Breast epithelium (tissue), 4 donors: ENCODE measurements around the gene ALG8. TPM values are rescaled to one million over a fixed set of nuclear protein-coding genes. Genes with fewer than 3 reads are reported as not detected.
"Not testable (repeated sequence)": the region's sequence is repeated elsewhere in the genome, so short reads cannot be mapped to it uniquely, and the experiment has no call there.

ENCODE experiments used
- DNase-seq, 2 donors: peaks; one replicate each; pipeline ENCODE4 v3.0.0-alpha.2; 2019; ENCODE audit warnings: low spot score in 2 of 2
- H3K27ac ChIP-seq, 2 donors: fragments of 200-600 bp; sonication (generic) in 1 of 2; one replicate each; pipeline ENCODE4 v1.5.1; 2016 to 2019; ENCODE audit warnings: mild to moderate bottlenecking in 1 of 2
- H3K27me3 ChIP-seq, 2 donors: fragments of 200-600 bp; sonication (generic) in 1 of 2; one replicate each; pipeline versions ENCODE4 v1.5.1 to v1.6.0; 2017 to 2019; ENCODE audit warnings: control low read depth in 1 of 2, mild to moderate bottlenecking in 1 of 2
- H3K36me3 ChIP-seq: fragments of 200-600 bp; one replicate; pipeline ENCODE4 v1.5.1; 2019
- H3K4me1 ChIP-seq, 2 donors: fragments of 200-600 bp; sonication (generic); one replicate each; pipeline ENCODE4 v1.5.1; 2016 to 2019; ENCODE audit warnings: control low read depth in 1 of 2
- H3K4me3 ChIP-seq, 3 donors: fragments of 200-600 bp; sonication (generic); 1 replicate in 2 of 3; 2 replicates in 1 of 3; pipeline ENCODE4 v1.5.1; 2016 to 2019; ENCODE audit warnings: mild to moderate bottlenecking in 3 of 3, moderate library complexity in 2 of 3
- H3K9me3 ChIP-seq, 2 donors: fragments of 200-600 bp; sonication (generic) in 1 of 2; one replicate each; pipeline ENCODE4 v1.5.1; 2016 to 2019; ENCODE audit warnings: control low read depth in 1 of 2
- CTCF ChIP-seq, 3 donors: fragments of 450-650 bp; IDR thresholded peaks; one replicate each; pipeline ENCODE4 v1.5.1; 2016 to 2017; ENCODE audit warnings: antibody characterized with exemption in 3 of 3, mild to moderate bottlenecking in 3 of 3, moderate library complexity in 3 of 3
- POLR2A ChIP-seq: fragments of 450-650 bp; IDR thresholded peaks from one replicate; pipeline ENCODE4 v1.6.1; 2016; ENCODE audit warnings: antibody characterized with exemption, mild to moderate bottlenecking, moderate library complexity
- POLR2AphosphoS5 ChIP-seq, 3 donors: sonication (generic); formaldehyde crosslinking; IDR thresholded peaks; one replicate each; pipeline ENCODE4 v1.6.1; 2017; ENCODE audit warnings: antibody characterized with exemption in 3 of 3
- intact Hi-C: fragments of 100-400 bp; cut with DNase I; formaldehyde crosslinking; loops from one replicate; pipeline ENCODE4 v1.15.1; 2023; ENCODE audit warnings: low total_unique reads
- total RNA-seq, 3 donors: library from RNA; depleted of rRNA; stranded (reverse); fragments of >200 nt; gene quantifications; one replicate each; pipeline ENCODE4 v1.1.0, GENCODE V29; 2016

ALG8 gene
- total RNA-seq, 3 donors from 2014 or later, result 25.9 to 46.8 (median 36.7) TPM

GRCh38 chr11:78100676-78101472 lies 38.6 kb downstream of the ALG8 start:
- Histone ChIP-seq H3K27me3 (no peaks in the 10 kb centered on the region), H3K4me3 (no peak overlapping the region), H3K36me3 (no peaks in the 10 kb centered on the region), H3K27ac (peak overlapping the region in 1 of 2 donors; percentile 28), H3K4me1 (no peaks in the 10 kb centered on the region), H3K9me3 (no peaks in the 10 kb centered on the region)
- intact Hi-C loops, result no loop called here
- no peak for DNase-seq
- TF ChIP-seq POLR2A (no peak), CTCF (IDR thresholded peaks at IDR 0.05) (no peak), POLR2AphosphoS5 (IDR thresholded peaks at IDR 0.05) (no peak)

GRCh38 chr11:78100261-78100660 lies 39.2 kb downstream of the ALG8 start:
- intact Hi-C loops, result no loop called here
- no peak overlapping the region for H3K27ac ChIP-seq
- no peaks in the 10 kb centered on the region for H3K4me1 ChIP-seq
- no peak overlapping the region for H3K4me3 ChIP-seq
- no peak for TF ChIP-seq CTCF (IDR thresholded peaks at IDR 0.05)
- TF ChIP-seq POLR2A, result no peak
- no peak for TF ChIP-seq POLR2AphosphoS5 (IDR thresholded peaks at IDR 0.05)
- no peaks in the 10 kb centered on the region for H3K9me3 ChIP-seq
- no peaks in the 10 kb centered on the region for H3K36me3 ChIP-seq
- H3K27me3 ChIP-seq, result no peaks in the 10 kb centered on the region
- no peak for DNase-seq

GRCh38 chr11:78099666-78100065 lies 39.8 kb downstream of the ALG8 start:
- no peak overlapping the region for H3K4me3 ChIP-seq
- no peaks in the 10 kb centered on the region for H3K9me3 ChIP-seq
- no peak overlapping the region for H3K27ac ChIP-seq
- H3K36me3 ChIP-seq, result no peaks in the 10 kb centered on the region
- H3K4me1 ChIP-seq, result no peaks in the 10 kb centered on the region
- TF ChIP-seq CTCF (IDR thresholded peaks at IDR 0.05), result no peak
- intact Hi-C loops, result no loop called here
- DNase-seq, result no peak
- H3K27me3 ChIP-seq, result no peaks in the 10 kb centered on the region

- no peak for DNase-seq
- no peaks in the 10 kb centered on the region for H3K27me3 ChIP-seq
- TF ChIP-seq CTCF (IDR thresholded peaks at IDR 0.05), result no peak
- no peak for TF ChIP-seq POLR2AphosphoS5 (IDR thresholded peaks at IDR 0.05)
- no peaks in the 10 kb centered on the region for H3K4me1 ChIP-seq
- intact Hi-C loops, result no loop called here
- no peak overlapping the region for H3K27ac ChIP-seq
- H3K4me3 ChIP-seq, result no peak overlapping the region
- no peaks in the 10 kb centered on the region for H3K9me3 ChIP-seq
- H3K36me3 ChIP-seq, result no peaks in the 10 kb centered on the region
Measured at GRCh38 chr11:78097666-78098385, 41.6 kb downstream of the ALG8 start.

GRCh38 chr11:78094250-78094649 lies 45.2 kb downstream of the ALG8 start:
- intact Hi-C loops, result no loop called here
- no peaks in the 10 kb centered on the region for H3K36me3 ChIP-seq
- no peak for DNase-seq
- no peak overlapping the region for H3K27ac ChIP-seq
- H3K4me1 ChIP-seq, result no peaks in the 10 kb centered on the region
- no peaks in the 10 kb centered on the region for H3K27me3 ChIP-seq
- TF ChIP-seq POLR2A (no peak), POLR2AphosphoS5 (IDR thresholded peaks at IDR 0.05) (no peak), CTCF (IDR thresholded peaks at IDR 0.05) (no peak)
- H3K4me3 ChIP-seq, result no peak overlapping the region
- H3K9me3 ChIP-seq, result no peaks in the 10 kb centered on the region

GRCh38 chr11:78086521-78087074 lies 52.8 kb downstream of the ALG8 start:
- H3K36me3 ChIP-seq, intact Hi-C loops, H3K4me3 ChIP-seq, H3K27me3 ChIP-seq, H3K27ac ChIP-seq, DNase-seq, H3K9me3 ChIP-seq, H3K4me1 ChIP-seq: not testable (repeated sequence)
